HG03039 (cell line): Measurements from ENCODE around the gene VPS54.
"Not testable (repeated sequence)": the region's sequence is repeated elsewhere in the genome, so short reads cannot be mapped to it uniquely, and the experiment has no call there.

ENCODE experiments used
- ATAC-seq: cut with Tn5 transposase; IDR thresholded peaks from one replicate; pipeline ENCODE4 v1.9.1; 2021; ENCODE audit warnings: mild to moderate bottlenecking, moderate library complexity; ENCODE audit not compliant: unreplicated experiment

The VPS54 gene

DNA sequence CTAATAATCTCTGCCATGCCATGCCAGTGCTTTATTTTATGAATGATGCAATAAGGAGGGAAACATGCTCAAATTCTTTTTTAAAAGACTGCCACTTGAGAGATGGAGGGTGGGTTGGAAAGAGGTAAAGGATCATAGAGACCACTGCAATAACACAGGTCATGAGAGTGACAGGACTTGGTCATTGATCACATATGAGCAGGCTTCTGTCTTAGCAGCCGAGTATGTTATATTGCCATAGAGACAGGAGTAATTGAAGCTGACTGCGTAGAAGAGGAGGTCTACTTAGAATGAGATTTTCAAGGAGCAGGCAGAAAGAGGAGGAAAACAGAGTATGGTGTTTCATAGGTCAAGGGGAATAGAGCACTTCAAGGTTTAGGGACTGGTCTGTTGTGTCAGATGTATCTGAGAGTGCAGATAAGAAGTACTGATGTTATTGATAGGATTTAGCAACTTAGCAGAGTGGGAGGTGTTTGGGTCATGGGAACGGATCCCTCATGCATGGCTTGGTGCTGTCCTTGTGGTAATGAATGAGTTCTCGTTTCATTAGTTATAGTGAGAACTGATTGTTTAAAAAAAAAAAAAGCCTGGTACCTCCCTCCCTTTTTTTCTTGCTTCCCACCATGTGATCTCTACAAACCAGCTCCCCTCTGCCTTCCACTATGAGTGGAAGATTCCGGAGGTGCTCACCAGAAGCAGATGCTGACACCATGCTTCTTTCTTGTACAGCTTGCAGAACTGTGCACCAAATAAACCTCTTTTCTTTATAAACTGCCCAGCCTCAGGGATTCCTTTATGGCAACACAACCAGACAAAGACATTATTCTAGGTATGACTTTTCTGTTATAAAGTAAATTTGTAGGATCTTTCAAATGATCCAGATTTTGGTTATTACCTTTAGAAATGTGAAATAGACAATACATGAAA is 144.8 kb downstream of the VPS54 start:
- ATAC-seq = no peak

DNA sequence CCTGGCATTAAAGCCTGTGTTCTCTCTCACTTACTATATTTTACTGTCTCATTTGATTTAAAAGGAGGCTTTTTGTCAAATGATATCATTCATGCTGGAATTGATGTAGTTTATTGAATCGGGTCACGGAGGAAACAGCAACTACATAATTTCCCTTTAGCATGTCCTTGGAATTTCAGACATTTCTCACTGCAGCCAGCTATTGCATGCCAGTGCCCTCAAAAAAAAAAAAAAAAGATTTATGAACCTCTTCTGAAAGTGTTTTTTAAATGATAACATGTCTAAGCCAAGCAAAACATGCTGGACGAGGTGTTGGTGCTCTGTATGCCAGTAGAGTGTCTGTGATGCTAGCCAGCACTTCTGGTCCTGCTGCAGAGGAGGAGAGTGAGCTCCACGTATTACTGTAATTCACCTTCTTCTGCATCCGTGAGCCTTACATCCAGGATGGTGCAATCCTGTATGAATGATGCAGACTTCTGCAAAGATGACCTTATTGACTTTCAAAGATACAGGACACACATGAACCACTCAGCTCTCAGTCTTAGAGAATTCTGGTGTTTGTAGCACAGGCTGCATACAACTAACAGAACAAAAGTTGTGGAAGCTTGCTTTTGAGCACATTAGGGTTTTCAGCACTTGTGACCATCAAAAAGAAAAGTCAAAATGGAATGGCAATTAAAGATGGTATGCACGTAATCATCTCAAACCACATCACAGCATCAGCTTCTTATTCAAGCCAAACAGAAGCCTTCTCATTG is 146.5 kb downstream of the VPS54 start:
- ATAC-seq = no peak

DNA sequence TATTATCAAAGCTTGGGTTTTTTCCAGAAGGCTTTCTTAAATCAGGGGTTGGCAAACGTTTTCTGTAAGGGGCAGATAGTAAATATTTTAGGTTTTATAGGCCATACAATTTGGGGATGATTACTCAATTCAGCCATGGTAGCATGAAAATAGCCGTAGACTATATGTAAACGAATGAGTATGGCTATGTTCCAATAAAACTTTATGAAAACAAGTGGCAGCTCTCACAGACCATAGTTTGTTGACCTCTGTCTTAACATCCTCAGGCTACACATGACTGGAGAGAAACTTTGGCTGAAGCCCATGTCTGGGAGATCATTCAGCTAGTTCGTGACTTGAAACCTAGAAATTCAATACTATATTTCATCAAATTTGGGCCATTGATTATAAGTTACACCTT is 147.4 kb downstream of the VPS54 start:
- ATAC-seq = no peak

DNA sequence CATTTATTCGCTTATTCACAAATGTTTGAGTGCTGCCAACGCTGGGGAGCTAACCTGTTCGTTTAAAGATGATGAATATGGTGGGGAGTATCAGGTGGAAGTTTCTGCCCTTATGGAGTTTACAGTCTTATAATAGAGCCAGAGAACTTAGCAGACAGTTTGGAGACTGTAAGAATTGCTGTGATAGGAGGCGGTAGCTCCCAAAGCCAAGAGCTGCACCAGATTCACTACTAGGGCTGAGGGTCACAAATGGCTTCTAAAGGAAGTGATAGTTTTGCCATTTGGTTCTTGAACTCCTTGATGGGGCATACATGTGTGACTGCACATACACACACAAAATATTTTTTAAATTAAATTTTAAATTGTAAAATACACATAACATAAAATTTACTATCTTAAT is 148.5 kb downstream of the VPS54 start:
- no peak for ATAC-seq

DNA sequence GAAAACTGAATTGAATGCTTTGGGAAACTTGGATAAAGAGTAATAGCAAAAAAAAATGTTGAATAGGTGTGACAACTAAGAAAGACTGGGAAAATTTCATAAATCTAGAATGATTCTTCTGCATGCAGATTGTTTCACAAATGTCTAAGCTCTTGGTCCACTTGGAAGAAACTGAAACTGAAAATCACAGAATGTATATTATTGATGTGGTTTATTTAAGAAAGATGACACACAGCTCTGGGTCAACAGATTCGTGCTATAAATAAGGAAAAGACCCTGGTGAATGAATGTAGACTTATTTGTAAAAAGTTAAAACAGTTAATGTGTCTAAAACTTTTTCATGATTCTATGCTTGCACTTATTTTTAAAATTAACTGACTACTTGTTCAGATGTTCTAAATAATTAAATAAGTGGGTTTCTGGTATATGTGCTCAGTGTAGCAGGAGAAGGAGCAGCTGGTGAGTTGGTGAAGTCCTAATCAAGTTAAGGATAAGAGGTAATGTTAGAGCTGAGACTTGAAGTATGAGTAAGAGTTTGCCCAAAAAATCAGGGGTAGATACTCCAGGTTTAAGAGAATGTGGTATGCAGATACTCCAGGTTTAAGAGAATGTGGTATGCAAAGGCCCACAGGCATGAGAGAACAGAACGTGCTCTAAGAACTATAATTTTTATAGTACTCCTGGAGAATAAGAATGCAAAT is 153.1 kb downstream of the VPS54 start:
- no peak for ATAC-seq

DNA sequence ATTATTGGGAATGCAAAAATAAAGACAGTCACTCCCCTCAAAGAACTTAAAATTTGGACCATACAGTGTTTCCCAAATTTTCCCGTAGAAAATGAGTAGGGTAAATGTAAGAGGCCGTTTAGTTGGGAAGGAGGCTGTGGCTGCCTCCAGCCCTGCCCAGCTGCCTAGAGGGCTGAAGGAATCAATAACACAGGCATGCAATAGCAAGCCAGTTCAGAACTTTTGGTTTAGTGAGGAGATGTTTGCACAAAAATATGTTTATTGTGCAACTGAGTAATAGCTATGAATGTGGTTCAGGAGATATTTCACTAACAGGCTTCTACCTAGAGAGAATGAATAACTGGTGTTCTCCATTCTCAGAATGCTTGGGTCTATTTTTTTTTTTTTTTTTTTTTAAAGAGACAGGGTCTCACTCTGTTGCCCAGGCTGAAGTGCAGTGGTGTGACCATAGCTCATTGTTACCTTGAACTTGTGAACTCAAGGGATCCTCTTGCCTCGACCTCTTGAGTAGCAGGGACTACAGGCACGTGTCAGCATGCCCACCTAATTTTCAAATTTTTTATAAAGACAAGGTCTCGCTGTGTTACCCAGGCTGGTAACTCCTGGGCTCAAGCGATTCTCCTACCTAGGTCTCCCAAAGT is 153.9 kb downstream of the VPS54 start:
- ATAC-seq = no peak

DNA sequence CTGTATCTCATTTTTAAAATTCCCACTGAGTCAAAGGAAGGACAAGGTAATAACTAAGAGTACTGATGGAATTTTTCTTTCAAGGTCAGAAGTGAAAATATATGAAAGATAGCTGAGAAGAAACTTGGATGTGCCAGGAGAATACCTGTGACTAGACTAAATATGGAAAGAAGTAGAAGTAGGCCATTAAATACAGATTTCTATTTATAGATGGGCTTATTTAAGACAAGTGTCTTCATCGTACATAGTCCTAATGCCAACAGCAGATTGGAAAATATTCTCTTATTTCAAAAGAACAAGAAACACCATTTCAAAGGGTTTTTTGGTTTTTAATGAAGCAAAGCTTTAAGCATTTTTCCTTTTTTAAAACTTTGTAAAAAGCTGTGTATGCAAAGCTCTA is 155.5 kb downstream of the VPS54 start:
- no peak for ATAC-seq

DNA sequence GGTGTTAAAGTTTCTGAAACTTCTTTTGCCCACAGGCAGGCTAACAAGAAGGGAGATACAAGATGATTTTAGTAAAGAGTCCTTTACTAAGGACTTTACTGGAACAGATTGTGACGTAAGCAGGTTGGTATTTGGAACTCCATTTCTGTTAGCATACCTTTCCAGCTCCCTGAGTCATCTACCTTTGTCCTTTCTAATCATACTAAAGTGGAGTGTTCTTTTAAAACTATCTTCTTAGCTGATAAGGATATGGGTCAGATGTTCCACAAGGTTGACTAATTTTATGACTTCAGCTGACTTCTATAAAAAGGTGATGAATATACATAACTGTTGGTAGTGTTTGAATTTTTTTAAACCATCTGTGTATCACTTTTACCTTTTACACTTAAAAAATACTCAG is 156.4 kb downstream of the VPS54 start:
- no peak for ATAC-seq

DNA sequence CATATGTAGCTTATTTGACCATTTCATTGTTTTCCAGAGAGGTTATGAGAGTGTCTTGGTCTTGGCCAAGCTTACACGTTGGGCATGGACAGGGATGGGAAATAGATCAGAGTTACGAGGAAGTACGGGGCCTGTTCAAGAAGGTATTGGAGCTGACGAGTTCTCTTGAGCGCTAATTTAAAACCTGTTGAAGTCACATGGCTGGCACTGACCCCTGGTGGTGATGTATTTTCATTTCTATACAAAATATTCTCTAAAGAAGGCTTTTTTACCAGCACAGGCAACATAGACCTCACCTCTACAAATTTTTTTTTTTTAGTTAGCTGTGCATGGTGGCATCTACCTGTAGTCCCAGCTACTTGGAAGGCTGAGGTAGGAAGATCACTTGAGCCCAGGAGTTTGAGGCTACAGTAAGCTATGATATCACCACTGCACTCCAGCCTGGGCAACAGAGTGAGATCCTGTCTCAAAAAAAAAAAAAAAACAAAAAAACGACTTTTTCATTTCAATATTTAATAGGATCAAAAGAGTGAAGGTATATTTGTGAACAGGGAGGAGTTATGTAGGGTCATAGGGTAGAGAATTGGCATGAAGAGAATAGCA is 157.9 kb downstream of the VPS54 start:
- ATAC-seq = peak; percentile 53

DNA sequence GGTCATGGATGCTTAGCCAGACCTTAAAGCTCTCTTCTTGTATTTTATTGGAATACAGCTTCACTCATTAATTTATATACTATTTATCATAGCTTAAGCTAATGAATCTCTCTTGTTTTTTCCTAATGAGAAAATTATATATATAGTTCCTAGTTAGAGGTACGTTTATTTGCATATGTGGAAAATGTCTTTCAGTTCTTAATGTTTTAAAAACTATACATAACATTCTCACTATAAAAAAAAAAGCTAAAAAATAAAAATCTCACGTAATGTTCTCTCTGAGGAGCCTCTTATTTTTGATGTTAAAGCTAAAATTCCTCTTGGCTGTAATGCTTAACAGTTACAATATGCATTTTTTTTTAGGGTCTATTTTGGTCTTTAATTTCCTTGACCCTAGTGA is 160.9 kb downstream of the VPS54 start:
- no peak for ATAC-seq

DNA sequence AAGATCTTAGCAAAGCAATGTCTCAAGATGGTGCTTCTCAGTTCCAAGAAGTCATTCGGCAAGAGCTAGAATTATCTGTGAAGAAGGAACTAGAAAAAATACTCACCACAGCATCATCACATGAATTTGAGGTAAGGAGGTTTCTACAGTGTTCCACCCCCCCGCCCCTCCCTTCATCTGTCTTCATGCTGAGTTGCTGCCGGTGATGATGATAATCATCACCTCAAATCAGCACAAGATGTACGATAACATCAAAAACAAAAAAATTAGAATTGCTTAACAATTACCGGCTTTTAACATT is 163.0 kb downstream of the VPS54 start:
- ATAC-seq = no peak

DNA sequence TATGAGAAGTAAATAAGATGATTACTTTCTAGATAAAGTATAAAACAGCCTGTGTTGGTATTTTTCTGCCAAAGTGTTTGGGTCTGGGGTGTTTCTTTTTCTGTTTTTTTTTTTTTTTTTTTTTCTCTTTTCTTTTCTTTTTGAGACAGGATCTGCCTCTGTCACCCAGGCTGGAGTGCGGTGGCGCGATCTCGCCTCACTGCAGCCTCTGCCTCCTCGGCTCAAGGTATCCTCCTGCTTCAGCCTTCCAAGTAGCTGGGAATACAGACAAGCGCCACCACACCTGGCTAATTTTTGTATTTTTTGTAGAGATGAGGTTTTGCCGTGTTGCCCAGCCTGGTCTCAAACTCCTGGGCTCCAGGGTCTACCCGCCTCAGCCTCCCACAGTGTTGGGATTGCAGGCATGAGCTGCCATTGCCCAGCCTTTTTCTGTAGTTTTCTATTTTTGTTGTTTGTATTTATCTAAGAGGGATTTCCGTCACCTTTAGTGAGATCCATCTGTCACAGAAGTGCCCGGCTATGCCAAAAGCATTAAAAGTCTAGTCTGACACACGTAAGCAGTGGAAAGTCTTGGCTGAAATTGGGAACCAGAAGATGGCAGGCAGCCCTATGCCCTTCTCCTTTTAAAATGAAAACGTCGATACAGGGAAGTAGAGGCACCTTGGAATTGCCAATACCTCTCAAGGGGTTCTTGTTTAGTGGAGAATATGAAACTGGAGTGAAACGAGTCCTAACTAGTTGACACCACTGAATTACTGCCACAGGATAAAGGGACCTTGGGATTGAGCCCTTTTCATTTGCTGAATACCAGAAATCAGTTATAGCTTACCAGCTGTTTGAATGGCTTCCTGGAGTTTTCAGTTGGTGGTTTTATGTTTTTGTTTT is 163.6 kb downstream of the VPS54 start:
- ATAC-seq = no peak

DNA sequence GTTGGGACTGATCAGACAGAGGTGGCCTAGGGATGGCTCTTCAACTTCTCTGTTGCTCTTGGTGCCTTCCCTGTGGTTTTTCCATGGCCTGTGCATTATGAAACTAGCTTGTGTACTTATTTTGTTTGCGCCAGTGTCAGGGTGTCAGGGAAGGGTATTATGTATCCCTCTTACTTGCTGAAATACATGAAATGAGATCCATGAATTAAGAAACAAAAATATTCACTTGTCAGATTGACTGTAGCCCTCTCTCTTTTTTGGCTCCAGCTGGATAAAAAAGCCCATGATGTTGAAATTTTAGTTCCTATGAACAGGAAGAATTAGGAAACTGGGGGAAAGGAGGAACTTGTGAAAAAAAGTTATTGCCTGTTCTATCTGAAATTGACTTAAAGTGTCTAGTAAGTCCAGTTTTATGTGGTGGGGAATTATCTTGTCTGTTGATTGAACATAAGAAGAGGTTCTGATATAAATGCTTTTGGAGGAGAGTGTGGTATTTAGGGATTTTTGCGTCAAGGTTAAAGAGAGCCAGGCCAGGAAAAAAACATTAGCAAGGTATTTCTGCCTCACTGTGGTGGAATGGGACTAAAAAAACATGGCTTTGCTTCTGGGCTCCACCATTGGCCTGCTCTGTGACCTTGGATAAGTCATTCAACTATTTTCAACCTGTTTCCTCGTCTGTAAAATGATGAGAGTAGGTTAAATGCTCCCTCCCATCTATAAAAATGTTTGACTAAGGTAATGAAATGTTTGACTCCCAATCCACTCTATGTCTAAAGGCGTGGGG is 165.5 kb downstream of the VPS54 start:
- ATAC-seq = no peak

DNA sequence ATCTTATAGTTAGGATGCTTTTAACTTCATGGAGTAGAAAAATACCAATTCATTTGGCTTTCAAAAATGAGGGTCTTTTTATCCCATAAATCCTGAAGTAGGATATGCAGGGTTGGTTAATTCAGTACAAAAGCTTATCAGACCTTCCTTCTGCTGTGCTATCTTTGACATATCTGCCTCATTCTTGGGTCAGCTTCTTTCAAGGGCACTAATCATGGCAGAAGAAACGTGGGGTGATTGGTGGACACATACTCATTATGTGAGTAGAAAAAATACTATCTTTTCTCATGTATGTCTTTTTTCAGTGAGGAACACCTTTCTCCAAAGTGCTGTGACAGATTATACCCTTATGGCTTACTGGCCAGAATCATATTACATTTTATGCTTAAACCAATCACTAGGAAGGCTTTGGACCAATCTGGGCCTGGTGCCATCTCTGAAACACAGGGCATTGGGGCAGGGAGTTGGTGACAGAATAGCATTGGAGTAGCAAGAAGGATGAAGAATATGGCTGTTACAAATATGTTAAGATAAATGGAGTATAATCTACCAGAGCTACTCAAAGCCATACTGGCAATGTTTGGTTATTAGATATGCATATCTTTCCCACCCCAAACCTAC is 167.4 kb downstream of the VPS54 start:
- ATAC-seq = no peak

DNA sequence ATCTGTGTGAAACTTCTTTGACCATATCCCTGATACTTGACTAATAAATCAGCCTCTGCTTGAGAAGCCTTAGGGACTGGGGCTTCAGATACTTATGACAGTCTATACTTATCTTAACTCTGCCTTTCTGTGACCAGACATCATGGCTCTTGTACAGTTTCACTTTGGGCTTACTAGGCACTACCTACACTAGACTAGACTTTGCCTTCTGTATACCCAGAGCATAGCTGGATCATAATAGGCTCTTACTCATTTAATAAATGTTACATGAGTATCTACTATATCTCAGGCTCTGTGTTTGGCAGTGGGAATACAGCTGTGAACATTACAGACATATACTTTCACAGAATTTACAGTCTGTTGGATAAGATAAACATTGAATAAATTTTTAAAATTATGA is 168.6 kb downstream of the VPS54 start:
- ATAC-seq = no peak

DNA sequence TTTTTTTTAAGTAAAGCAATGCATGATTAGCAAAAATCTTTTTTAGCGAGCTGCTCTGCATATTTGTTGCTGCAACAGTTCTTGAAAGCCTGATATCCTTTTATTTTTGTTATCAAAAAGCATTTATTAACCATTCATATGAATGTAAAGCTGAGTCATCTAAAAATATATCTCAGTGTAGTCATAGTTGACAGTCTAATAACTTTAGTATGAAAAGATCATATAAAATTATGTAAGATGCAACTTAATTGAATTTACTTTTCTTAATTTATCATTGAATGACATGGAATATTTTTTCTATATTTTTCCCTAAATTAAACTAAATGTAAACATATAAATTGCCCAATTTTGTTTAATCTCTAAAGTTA is 169.0 kb downstream of the VPS54 start:
- ATAC-seq = no peak

DNA sequence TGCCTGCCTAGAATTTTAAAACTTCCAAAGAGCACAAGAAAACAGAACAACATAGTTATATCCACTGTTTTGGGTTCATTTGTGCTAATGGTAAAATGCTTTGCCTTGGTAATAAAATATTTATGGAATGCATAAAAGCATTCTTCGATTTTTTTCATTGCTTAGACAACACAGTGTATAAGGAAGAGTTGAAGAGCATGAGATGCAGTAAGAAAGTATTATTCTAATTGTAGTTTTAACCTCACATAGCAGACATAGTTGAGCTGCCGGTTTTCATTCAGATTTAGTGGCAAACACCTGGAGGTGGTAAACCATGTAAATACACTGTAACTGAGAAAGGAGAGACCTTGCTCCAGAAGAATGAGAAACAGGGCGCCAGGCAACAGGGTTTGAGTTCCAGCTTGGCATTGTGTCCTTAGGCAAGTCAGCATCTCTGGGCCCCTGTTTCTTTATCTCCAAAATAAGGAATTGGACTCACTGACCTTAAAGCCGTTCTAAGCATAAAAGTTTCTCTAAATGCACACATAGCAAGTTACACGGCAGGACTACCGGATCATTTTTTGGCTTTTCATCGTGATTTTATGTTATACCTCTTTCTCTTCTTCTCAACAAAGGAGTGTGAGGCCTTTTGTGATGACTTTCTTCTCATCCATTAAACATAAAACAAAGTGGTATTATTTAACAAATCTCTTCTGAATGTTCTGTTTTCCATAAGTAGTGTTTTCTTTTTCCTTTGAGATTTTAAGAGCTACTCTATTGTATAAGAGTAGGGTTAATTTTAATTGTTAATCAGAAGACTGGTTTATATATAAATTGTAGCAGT is 169.6 kb downstream of the VPS54 start:
- no peak for ATAC-seq

DNA sequence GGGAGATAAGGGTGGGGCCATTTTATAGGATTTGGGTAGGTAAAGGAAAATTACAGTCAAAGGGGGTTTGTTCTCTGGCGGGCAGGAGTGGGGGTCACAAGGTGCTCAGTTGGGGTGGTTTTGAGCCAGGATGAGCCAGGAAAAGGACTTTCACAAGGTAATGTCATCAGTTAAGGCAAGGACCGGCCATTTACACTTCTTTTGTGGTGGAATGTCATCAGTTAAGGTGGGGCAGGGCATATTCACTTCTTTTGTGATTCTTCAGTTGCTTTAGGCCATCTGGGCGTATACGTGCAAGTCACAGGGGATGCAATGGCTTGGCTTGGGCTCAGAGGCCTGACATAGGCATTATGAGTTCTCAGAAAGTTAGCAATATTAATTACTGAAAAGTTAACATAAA is 171.7 kb downstream of the VPS54 start:
- ATAC-seq = not testable (repeated sequence)
